HG03097 (cell line): ENCODE results near the gene XPOT.
A peak's percentile ranks its signal among the peaks of the same experiment; 100 is the strongest.

Source experiments
- ATAC-seq: cut with Tn5 transposase; IDR thresholded peaks from one replicate; pipeline ENCODE4 v1.9.1; 2021; ENCODE audit not compliant: unreplicated experiment, low FRiP score

The XPOT gene

DNA sequence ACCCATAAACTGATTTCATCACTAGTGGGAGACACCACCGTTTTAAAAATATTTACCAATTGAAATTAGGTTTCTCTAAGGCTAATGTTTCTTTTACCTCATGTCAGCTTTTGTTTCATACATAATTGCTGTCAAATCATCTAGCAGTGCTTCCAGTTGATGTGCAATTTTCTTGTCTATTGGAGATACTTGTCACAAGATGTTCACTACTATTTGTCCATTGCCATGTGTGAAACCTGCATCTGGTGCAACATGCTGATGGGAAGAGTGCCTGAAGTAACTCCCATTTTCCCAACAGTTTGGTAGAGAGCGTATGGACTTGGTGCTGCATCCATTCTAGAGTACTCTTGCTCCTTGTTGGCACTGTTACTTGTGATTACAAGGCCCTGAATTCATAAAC lies 9.7 kb downstream of the XPOT start:
- no peak for ATAC-seq

DNA sequence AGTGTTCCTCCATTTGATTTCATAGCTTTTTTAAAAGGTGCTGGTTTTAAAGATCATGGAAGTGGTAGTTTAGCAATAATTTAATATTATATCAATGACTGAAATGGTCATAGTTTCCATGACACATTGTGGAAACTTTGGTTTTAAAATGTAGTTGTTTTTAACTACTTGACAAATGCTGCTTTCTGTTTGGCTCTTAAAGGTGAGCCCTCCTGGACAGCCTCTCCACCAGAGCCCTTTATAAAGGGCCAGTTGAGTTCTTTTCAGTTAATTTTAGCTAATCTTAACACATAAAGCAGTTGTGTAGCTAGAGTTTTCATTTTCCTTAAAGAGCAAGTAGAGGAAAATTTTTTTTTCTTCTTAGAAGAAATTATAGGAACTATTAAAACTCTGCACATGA lies 14.0 kb downstream of the XPOT start:
- ATAC-seq: no peak

DNA sequence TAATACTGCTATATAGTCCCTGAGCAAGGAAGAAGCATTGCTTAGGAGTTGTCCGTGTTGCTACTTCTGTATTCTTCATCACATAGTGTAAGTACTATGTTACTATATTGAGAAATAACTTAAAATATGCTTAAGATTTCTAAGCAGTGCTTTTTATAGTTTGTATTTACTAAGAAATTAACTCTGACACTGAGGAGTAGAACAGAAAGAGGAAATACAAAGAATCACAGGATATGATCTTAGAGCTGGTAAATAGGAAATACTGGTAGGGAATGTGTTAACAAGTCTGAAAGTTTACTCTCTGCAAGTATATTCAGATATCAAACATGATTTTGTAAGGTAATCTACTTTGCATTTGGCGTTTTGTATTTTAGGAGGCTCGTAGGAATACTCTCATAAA lies 15.5 kb downstream of the XPOT start:
- ATAC-seq: no peak

DNA sequence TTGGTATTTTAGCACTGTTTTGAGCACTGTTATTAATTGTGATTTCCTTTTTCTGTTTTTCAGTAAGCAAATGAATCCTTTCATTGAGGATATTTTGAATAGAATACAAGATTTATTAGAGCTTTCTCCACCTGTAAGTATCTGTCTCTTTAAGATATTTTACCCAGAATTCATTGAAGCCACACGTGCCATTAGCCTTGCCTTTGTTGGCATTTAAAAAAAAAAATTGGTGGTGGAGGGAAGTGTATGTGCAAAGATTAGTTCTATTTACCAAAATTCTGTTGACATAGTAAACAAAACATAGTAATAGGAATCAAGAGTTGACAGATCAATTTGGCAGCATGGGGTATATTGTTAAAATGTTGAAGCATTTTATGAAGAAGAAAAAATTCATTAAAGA lies 23.8 kb downstream of the XPOT start:
- no peak for ATAC-seq

DNA sequence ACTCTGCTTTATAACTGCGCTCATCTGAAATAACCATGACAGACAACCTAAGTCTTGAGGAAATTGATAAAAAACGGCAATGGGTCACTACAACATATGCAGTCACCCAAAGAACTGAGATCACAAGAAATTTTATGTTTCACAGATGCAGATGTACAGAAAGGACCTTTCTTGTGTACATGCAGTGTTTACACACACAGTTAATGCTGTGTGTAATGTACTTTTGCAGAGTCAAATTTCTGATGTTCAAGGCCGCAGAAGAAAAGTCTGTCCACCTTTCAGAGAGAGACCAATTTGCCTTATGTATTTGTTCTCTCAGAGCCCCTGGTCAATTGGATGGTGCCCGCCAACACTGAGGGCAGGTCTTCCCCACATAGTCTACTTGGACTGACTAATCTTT lies 24.8 kb downstream of the XPOT start:
- no peak for ATAC-seq

DNA sequence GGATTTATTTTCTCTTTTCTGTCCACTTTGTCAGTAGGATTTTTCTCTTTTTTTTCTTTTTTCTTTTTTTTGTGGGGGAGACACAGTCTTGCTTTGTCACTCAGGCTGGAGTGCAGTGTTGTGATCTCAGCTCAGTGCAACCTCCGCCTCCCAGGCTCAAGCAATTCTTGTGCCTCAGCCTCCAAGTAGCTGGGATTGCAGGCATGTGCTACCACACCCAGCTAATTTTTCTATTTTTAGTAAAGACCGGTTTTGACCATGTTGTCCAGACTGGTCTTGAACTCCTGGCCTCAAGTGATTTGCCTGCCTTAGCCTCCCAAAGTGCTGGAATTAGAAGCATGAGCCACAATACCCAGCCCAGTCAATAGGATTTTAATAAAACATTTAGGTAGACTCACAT lies 26.7 kb downstream of the XPOT start:
- ATAC-seq: no peak

DNA sequence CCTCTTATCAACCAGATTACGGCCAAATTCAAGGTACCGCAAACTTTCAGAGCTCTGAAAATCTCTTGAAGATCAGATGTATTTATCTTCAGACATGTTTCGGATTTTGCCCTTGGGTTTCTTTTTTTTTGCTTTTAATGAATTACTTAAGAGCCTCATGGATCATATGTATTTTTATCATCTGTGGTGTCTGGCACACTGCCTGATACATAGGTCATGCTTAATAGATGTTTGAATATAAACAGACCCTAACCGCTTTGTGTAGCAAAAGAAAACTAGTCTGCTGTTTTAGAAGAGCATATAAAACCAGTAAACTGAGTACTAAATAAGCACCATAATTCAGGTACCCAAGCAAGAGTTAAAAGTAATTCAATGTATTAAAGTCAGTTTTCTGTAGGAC lies 27.6 kb downstream of the XPOT start:
- no peak for ATAC-seq

DNA sequence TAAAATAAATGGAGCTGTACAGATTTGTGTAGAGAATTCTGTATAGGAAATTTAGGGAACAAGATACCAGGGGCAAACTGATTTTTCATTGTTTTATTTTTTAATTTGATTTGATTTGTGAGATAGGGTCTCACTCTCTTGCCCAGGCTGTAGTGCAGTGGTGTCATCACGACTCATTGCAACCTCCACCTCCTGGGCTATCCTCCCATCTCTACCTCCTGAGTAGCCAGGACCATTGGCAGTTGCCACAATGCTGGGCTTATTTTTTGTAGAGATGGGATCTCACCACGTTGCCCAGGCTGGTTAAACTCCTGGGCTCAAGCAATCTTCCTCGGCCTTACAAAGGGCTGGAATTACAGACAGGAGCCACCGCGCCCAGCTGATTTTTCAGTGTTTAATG lies 29.7 kb downstream of the XPOT start:
- no peak for ATAC-seq

DNA sequence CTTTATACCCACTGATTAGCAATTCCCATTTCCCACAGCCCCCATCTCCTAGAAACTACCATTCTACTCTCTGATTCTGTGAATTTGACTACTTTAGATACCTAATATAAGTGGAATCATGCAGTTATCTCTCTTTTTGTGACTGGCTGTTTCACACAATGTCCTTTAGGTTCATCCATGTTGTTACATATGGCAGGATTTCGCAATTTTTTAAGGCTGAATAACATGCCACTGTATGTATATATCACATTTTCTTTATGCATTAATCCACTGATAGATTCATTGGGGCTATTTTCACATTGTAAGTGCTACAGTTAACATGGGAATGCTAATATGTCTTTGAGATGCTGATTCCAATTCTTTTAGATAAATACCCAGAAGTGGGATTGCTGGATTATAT lies 35.9 kb downstream of the XPOT start:
- ATAC-seq: no peak

DNA sequence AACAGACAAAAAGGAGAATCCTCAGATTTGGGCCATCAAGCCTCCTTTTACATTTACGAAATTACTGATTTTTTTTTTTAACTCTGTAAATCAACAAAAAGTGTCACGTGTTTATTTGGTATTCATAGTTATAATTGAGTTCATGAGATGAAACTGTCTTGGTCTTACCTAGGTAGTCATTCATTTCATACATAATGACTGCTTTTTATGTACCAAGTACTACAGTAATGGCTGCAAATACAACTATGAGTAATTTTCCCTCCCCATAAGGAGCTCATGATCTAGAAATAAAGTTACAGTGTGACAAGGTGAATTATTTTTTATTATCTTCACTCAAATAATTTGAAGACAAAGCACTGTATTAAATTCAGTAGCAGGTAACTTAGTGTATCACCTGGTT lies 41.3 kb downstream of the XPOT start:
- no peak for ATAC-seq

DNA sequence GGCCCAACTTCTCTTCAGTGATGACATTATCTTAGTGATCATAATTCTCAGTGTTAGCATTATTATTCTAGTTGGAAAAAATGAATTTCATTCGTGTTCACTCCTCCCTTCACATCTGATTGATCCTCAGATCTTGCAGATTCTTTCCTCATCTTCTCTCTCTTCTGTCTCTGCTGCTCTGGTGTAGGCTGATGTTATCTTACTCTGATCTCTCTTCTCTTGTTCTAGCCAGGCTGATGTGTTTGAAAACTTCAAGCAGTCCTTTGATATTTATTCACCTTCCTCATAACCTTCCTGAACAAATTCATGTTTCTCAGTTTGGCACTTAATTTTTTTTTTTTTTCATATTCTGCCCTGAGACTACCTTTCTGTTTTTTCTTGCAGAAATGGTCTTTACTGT lies 42.1 kb downstream of the XPOT start:
- no peak for ATAC-seq

DNA sequence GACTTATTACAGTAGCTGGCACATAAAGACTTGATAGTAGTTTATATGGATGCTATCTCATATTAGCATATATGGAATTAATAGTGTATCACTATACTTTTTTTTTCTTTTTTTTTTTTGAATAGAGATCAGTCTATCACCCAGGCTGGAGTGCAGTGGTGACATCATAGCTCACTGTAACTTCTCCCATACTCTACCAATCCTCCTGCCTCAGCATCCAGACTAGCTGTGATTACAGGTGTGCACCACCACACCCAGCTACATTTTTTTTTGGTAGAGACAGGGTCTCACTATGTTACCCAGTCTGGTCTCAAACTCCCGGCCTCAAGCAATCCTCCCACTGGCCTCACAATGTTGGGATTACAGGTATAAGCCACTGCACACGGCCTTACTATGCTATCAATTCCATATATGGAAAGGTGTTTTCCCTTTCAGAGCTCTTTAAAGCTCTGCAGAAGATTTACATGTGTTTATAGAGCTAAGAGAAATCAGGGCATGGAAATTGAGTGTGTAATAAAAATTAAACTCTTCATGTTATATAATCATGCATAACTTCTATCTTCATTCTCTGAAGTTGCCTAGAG lies 46.0 kb downstream of the XPOT start:
- ATAC-seq: no peak

DNA sequence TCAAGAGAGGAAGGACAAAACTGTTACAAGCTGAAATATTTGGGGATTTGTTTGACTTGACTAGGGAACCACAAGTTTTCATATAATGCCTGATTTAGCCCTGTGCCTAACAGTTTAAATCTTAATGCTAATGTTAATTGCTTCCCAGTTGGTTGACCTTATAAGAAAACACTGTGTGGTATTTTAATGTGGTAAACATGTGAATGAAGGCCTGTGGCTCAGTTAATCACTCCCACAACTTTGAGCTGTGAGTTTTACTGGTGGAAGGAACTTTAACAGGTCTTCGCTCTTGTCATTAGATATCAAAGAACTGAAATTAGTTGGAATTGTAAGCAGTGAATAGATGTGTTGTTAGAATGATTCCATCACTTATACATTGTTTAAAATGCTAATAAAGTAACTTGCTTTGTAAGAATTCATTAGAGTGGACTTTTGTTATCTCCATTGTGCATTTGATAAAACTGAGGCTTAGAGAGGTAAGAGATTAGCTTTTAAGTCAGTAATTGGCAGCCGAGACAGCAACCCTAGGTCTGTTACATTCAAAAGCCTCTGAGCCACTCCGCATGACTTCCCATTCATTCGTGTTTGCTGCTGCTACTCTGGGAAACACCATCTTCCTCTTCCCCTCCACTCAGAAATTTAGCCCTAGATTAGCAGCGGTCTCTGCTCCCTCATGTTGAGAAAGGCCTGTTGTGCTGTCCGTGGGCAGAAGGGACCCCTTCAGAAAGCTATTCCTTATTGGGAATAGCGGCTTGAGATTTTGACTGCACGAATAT lies 46.7 kb downstream of the XPOT start:
- no peak for ATAC-seq

DNA sequence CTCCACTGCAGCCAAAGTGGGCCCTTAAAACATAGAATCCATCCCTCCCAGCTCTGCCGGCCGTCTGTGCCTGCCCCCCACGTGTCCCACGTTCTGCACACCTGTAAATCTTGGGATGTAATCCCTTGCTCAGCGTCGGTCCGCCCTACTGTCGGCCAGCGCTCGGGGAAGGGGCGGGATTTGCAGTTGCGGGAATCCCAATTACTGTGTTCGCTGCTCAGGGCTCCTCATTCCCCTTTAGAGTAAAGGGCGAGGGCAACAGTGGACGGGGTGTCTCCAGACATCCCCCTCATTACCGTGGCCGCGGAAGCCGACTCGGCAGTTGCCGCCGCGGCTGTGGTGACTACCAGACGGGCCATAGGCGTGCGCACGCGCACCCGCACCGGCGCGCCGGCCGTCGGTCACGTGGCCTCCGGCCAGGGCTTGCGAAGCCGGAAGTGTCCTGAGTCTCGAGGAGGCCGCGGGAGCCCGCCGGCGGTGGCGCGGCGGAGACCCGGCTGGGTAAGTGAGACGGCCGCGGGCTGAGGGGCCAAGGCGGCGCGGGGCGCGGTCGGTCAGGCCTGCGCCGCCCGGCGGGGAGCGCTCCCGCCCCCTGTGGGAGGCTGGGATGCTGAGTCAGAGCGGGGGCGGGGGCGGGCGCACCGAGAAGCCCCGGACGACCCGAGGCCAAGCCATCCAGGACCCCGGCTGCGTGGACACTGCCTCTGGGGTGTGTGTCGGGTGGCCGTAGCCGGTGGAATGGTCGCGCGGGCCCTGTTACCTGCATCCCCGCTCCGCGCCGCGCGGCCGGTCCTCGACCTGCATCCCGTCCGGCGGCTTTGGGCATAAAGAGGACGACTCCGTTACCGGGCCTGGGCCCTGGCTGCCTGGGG lies 47.7 kb downstream of the XPOT start, which contains the start of gene TBK1:
TSS of gene TBK1 (plus strand) at position 434 of the 872 bp plus-strand sequence. CDS start 3,751 bp downstream, outside the sequence.
- peak; percentile 90 for ATAC-seq

DNA sequence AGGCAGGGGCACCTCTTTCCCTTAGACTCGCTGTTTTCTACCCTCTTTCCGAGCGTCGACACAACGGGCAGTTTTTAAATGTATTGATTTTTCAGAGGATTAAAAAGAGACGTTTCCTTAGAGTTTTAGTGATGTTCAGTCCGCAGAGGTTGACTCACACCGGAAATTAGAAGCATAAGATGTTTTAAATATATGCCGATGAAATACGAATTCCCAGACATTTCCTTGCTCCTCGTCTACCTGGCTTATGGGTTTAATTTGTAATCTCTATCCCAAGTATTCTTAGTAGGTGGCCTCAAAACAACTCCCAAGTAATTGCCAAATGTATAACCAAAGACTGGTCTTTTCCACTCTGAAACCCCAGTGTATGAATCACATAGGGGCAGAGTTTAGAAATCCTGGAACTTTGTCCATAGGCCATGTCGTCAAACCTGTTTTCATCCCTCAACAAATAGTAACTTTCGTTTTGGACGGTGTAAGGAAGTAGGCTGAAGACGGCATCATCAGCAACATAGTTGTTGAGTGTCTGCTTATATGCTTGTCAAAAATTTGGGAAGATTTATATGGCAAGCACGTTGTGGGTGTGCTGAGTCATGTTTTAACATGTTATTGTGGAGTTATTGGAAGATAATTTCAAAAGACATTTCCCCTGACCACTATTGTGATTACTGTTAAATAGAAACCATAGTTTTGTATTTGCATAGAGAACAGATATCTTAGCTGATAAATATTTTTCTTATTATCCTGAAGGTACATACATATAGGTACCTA lies 48.6 kb downstream of the XPOT start:
- ATAC-seq: no peak

DNA sequence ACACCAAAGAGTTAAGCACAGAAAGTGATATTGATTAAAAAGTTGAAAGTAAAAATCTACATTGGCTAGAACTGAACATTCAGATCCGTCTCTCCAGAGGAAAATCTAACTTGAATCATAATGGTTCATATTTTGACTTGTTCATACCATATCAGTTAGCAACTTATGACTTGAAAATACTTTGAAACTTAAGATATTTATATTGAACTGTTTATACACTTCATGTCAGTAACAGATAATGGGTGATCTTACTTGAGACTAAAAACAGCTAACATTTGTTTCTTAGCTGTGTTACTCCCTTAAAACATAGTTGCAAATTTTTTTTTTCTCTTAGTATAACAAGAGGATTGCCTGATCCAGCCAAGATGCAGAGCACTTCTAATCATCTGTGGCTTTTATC lies 51.3 kb downstream of the XPOT start:
- ATAC-seq: no peak

DNA sequence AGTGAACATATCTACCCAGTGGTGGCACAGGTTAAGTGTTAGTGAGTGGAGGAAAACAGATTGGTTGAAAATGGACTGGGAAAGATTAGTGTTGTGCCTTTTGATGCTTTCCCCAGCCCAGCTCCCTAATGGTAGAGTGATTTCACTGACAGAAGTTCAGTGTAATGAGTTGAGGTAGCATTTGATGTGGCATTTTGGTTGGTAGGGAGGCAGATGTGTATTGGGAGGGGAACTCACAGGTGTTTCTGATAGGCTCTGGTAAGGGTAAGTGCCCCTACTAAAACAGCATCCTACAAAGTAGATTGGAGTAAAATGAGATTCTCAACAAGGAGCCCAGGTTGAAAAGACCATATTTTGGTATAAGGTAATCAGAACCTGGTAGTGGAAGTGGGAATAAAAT lies 51.9 kb downstream of the XPOT start:
- no peak for ATAC-seq

DNA sequence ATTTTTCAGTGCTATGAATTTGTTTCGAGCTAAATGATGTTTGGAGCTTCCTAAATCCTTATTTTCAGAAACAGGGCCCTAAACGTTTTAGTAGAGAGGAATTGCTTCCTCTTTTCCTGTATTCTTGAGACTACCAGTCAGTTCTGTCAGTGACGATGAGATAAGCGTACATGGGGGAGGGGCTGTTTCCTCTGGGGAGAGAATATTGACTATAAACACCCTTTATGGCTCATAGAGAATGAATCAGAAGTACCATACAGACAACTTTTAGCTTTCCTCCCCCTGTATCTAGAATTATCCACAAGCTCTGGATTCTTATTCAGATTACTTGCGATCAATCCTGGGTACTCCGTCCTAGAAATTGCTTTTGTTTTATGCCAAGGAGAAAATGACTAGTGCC lies 52.8 kb downstream of the XPOT start:
- no peak for ATAC-seq

DNA sequence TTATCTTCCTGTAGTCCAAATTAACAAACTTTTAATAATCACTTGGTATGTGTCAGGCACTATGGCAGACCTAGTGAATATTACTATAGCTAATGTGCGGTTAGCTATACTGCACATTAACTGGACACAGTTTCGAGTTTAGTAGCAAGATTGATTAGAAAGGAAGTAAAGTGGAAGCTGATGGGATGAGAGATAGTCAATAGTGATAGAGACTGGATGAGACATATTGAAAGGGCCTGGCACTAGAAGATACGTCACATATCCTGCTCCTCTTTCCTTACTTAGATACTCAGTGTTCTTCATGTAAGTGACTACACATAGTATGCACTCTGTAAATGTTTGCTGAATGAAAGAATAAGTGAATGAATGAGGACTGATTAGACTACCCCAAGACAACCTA lies 53.3 kb downstream of the XPOT start:
- no peak for ATAC-seq

DNA sequence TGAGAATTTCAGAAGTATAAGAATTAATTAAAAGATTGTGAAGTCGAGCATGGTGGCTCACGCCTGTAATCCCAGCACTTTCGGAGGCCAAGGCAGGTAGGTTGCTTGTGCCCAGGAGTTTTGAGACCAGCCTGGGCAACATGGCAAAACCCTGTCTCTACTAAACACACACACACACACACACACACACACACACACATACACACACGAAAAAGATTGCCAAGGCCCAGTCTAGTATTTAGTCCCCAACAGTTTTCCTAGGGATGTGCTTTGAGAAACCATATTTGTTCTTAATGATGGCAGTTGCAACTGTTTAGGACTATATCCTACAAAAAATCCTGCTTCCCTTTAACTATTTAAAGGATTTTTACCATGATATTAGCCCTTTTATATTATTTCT lies 53.7 kb downstream of the XPOT start:
- no peak for ATAC-seq

DNA sequence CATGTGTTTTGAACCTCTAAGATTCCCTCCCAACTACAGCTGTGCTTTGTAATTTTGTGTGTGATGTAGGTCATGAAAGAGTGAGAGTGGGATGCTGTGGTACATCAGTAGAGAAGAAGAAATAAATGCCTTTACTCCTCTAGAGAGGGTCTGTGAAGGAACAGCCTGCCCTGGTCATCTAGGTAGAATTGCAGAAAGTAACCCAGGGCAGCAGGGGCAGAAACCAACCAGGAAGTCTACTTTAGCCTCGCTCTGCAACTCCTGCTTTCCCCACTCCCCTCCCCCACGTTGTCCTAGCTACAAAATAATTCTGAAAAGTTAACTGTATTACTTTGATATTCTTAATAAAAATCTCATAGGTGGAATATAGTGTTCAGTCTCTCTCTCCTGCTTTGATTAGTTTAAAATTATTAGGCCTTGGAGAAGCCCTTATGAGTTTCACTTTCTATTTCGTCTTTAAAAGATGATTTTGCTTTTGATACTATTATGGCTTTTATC lies 55.3 kb downstream of the XPOT start:
- ATAC-seq: no peak
